SU-DHL-6 (cell line): ENCODE measurements around the gene NTRK1.

Experiments
- H2AFZ ChIP-seq: fragments of 200-600 bp; sonication (generic); 2 replicates; pipeline ENCODE4 v1.6.1; 2014; ENCODE audit warnings: low read depth, mild to moderate bottlenecking, moderate library complexity, mixed read lengths, antibody characterized with exemption, low read length; ENCODE audit not compliant: severe bottlenecking
- H3F3A ChIP-seq: fragments of 200-600 bp; shearing (Covaris generic); 2 replicates; pipeline ENCODE4 v1.6.0; 2016; ENCODE audit warnings: antibody characterized with exemption, mild to moderate bottlenecking; ENCODE audit not compliant: insufficient read depth
- H3K27ac ChIP-seq: fragments of 200-600 bp; sonication (generic); 2 replicates; pipeline ENCODE4 v1.5.1; 2016; ENCODE audit warnings: low read depth, mild to moderate bottlenecking, low read length, moderate library complexity, mixed read lengths
- H3K27me3 ChIP-seq: fragments of 200-600 bp; sonication (generic), shearing (Covaris generic); 2 replicates; pipeline ENCODE4 v1.6.0; 2014; ENCODE audit warnings: mild to moderate bottlenecking, low read length
- H3K36me3 ChIP-seq: fragments of 200-600 bp; sonication (generic); 2 replicates; pipeline ENCODE4 v1.6.1; 2014; ENCODE audit warnings: mild to moderate bottlenecking, low read length, mixed read lengths
- H3K4me2 ChIP-seq: fragments of 300-600, 200-600 bp; shearing (Covaris generic), sonication (generic); 2 replicates; pipeline ENCODE4 v1.6.0; 2014; ENCODE audit warnings: low read length, low read depth, mild to moderate bottlenecking; ENCODE audit not compliant: poor library complexity, severe bottlenecking
- H3K4me3 ChIP-seq: fragments of 200-600 bp; sonication (generic); 2 replicates; pipeline ENCODE4 v1.5.1; 2014; ENCODE audit warnings: antibody characterized with exemption, low read length, mild to moderate bottlenecking, mixed read lengths; ENCODE audit not compliant: insufficient read depth, poor library complexity, severe bottlenecking
- H3K79me2 ChIP-seq: fragments of 200-600 bp; sonication (generic); 2 replicates; pipeline ENCODE4 v1.6.1; 2014; ENCODE audit warnings: mild to moderate bottlenecking, low read length, moderate library complexity; ENCODE audit not compliant: insufficient read depth
- H3K9ac ChIP-seq: fragments of 200-600 bp; sonication (generic); 2 replicates; pipeline ENCODE4 v1.7.0; 2014; ENCODE audit warnings: mild to moderate bottlenecking, low read length
- H3K9me2 ChIP-seq: fragments of 200-600 bp; sonication (generic); replicated peaks from 2 replicates; pipeline ENCODE4 v1.6.1; 2014; ENCODE audit warnings: low read length; ENCODE audit not compliant: insufficient read depth
- H3K9me3 ChIP-seq: fragments of 200-600 bp; sonication (generic); 2 replicates; pipeline ENCODE4 v1.6.1; 2014; ENCODE audit warnings: low read length, mixed read lengths; ENCODE audit not compliant: insufficient read depth
- H4K20me1 ChIP-seq: fragments of 200-600 bp; sonication (generic); 2 replicates; pipeline ENCODE4 v1.6.1; 2014; ENCODE audit warnings: low read depth, mild to moderate bottlenecking, antibody characterized with exemption, low read length, moderate library complexity, mixed read lengths
- CTCF ChIP-seq: fragments of 200-600 bp; sonication (generic); IDR thresholded peaks from one replicate; pipeline ENCODE4 v1.5.1; 2017; ENCODE audit warnings: antibody characterized with exemption, mild to moderate bottlenecking, low read length, moderate library complexity; ENCODE audit not compliant: insufficient read depth, poor library complexity, severe bottlenecking
- EZH2phosphoT487 ChIP-seq: fragments of 200-600 bp; sonication (generic), shearing (Covaris generic); conservative IDR thresholded peaks from 2 replicates; pipeline ENCODE4 v1.6.1; 2018; ENCODE audit warnings: mild to moderate bottlenecking, antibody characterized with exemption, low read length, moderate library complexity, mixed read lengths

NTRK1 gene

GRCh38 chr1:156858555-156858956 is 2.1 kb upstream of the NTRK1 start:
- no peaks in the 10 kb centered on the region for H3F3A ChIP-seq
- H3K4me2 ChIP-seq = no peak overlapping the region
- TF ChIP-seq EZH2phosphoT487 (no peak), CTCF (no peak)
- H4K20me1 ChIP-seq = no peaks in the 10 kb centered on the region
- H3K36me3 ChIP-seq = no peaks in the 10 kb centered on the region
- no peaks in the 10 kb centered on the region for H3K9me2 ChIP-seq
- H2AFZ ChIP-seq = no peak overlapping the region
- no peaks in the 10 kb centered on the region for H3K27me3 ChIP-seq
- H3K9me3 ChIP-seq = no peaks in the 10 kb centered on the region
- no peak overlapping the region for H3K27ac ChIP-seq
- no peak overlapping the region for H3K4me3 ChIP-seq
- H3K79me2 ChIP-seq = no peaks in the 10 kb centered on the region
- H3K9ac ChIP-seq = no peak overlapping the region

GRCh38 chr1:156858959-156859522 is 1.6 kb upstream of the NTRK1 start, which contains the start of gene INSRR:
TSS of gene INSRR (minus strand) at chr1:156859117. CDS start at chr1:156858621, 496 bp downstream.
- Histone ChIP-seq H3K79me2 (no peaks in the 10 kb centered on the region), H3F3A (no peaks in the 10 kb centered on the region), H4K20me1 (no peaks in the 10 kb centered on the region), H3K27ac (no peak within 1 kb of the TSS), H3K4me3 (no peak within 1 kb of the TSS), H3K36me3 (no peaks in the 10 kb centered on the region), H3K27me3 (no peaks in the 10 kb centered on the region), H3K4me2 (no peak within 1 kb of the TSS), H3K9me3 (no peaks in the 10 kb centered on the region), H2AFZ (no peak within 1 kb of the TSS), H3K9me2 (no peaks in the 10 kb centered on the region), H3K9ac (no peak within 1 kb of the TSS)
- TF ChIP-seq EZH2phosphoT487 (no peak), CTCF (no peak)

GRCh38 chr1:156859523-156860112 is 1.0 kb upstream of the NTRK1 start:
- no peaks in the 10 kb centered on the region for H3F3A ChIP-seq
- H3K4me2 ChIP-seq = no peak overlapping the region
- no peaks in the 10 kb centered on the region for H3K27me3 ChIP-seq
- no peak overlapping the region for H3K4me3 ChIP-seq
- H3K79me2 ChIP-seq = no peaks in the 10 kb centered on the region
- H3K9ac ChIP-seq = no peak overlapping the region
- no peaks in the 10 kb centered on the region for H3K36me3 ChIP-seq
- H2AFZ ChIP-seq = no peak overlapping the region
- H3K27ac ChIP-seq = no peak overlapping the region
- H4K20me1 ChIP-seq = no peaks in the 10 kb centered on the region
- no peaks in the 10 kb centered on the region for H3K9me2 ChIP-seq
- H3K9me3 ChIP-seq = no peaks in the 10 kb centered on the region
- no peak for TF ChIP-seq CTCF
- TF ChIP-seq EZH2phosphoT487 = no peak
